Colonic mucosa (tissue), 4 donors: Measurements from ENCODE around the gene ADO. TPM values are rescaled to one million over a fixed set of nuclear protein-coding genes. Genes with fewer than 3 reads are reported as not detected.

Experiments used
- DNase-seq: peaks from one replicate; pipeline ENCODE4 v3.0.0-alpha.2; 2020
- H3K27ac ChIP-seq: fragments of 200-600 bp; one replicate; pipeline ENCODE4 v1.8.0; 2021
- H3K27me3 ChIP-seq: fragments of 200-600 bp; one replicate; pipeline ENCODE4 v1.8.0; 2021
- H3K36me3 ChIP-seq: fragments of 200-600 bp; one replicate; pipeline ENCODE4 v1.8.0; 2021
- H3K4me1 ChIP-seq: fragments of 200-600 bp; one replicate; pipeline ENCODE4 v1.8.0; 2021; ENCODE audit warnings: mild to moderate bottlenecking
- H3K4me3 ChIP-seq: fragments of 200-600 bp; one replicate; pipeline ENCODE4 v1.8.0; 2021
- H3K9ac ChIP-seq, 2 donors: one replicate each; pipeline ENCODE4 v1.7.0; 2013; ENCODE audit warnings: control low read depth in 2 of 2, low read depth in 2 of 2, low read length in 2 of 2
- H3K9me3 ChIP-seq: fragments of 200-600 bp; one replicate; pipeline ENCODE4 v1.8.0; 2021
- CTCF ChIP-seq: fragments of 200-600 bp; IDR thresholded peaks from one replicate; pipeline ENCODE4 v1.8.0; 2022; ENCODE audit warnings: antibody characterized with exemption, mild to moderate bottlenecking
- intact Hi-C: fragments of 100-400 bp; cut with DNase I; formaldehyde crosslinking; loops from one replicate; pipeline ENCODE4 v1.14.1; 2022
- total RNA-seq, 2 donors: library from RNA; stranded (reverse); fragmentation: NEBNext Ultra II Directional in 1 of 2; extraction: Animal tissue kit (Norgen Biotek cat#: 25700) in 1 of 2; gene quantifications; one replicate each; pipeline ENCODE4 v1.2.1, GENCODE V29; 2021
- donor health status: healthy.
- donor health status: DM: no; HTN: no; CAD: no.
- donor health status: DM: no; HTN: no; CAD: no.

Gene ADO
- total RNA-seq, 2 donors from 2014 or later, result 13.5 to 15.5 TPM

- H3K9me3 ChIP-seq, result no peaks in the 10 kb centered on the region
- H3K36me3 ChIP-seq, result no peaks in the 10 kb centered on the region
- H3K4me1 ChIP-seq, result no peaks in the 10 kb centered on the region
- no peak for DNase-seq
- no peak overlapping the region for H3K27ac ChIP-seq
- no peak overlapping the region for H3K9ac ChIP-seq
- H3K4me3 ChIP-seq, result no peak overlapping the region
- intact Hi-C loops, result no loop called here
- H3K27me3 ChIP-seq, result no peaks in the 10 kb centered on the region
- TF ChIP-seq CTCF, result no peak
Observed at GRCh38 chr10:62853710-62854109, 49.2 kb downstream of the ADO start.

GRCh38 chr10:62856021-62856420 is 51.5 kb downstream of the ADO start:
- H3K9me3 ChIP-seq, result no peaks in the 10 kb centered on the region
- no peak overlapping the region for H3K4me3 ChIP-seq
- H3K27me3 ChIP-seq, result no peaks in the 10 kb centered on the region
- intact Hi-C loops, result no loop called here
- no peaks in the 10 kb centered on the region for H3K36me3 ChIP-seq
- no peak overlapping the region for H3K27ac ChIP-seq
- no peak for DNase-seq
- TF ChIP-seq CTCF, result no peak
- no peak overlapping the region for H3K9ac ChIP-seq
- H3K4me1 ChIP-seq, result no peaks in the 10 kb centered on the region

Other genes with a start within 250 kb of the ADO start
- 1 to 10 TPM in 1 of 2 donors, under 1 TPM in 1; 0.20 to 8.2 TPM for gene EGR2, start 11.6 kb downstream of the ADO start, total RNA-seq